Measurements from ENCODE around the gene MTMR12. TPM values are rescaled to one million over a fixed set of nuclear protein-coding genes. Genes with fewer than 3 reads are reported as not detected.

MTMR12 gene
- total and polyA plus RNA-seq, 2 experiments from 2014 or later: 18.3 to 51.6 TPM

DNA sequence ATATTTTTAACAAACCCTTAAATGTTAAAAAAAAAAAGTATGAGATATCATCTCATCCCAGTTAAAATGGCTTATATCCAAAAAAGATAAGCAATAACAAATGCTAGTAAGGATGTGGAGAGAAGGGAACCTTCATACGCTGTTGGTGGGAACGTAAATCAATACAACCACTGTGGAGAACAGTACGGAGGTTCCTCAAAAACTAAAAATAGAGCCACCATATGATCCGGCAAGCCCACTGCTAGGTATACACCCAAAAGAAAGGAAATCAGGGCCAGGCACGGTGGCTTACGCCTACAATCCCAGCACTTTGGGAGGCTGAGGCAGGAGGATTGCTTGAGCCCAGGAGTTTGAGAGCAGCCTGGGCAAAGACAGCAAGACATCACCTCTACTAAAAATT is 3.0 kb downstream of the MTMR12 start (continued):
- TF ChIP-seq CTCF (conservative IDR thresholded peaks at IDR 0.05; ENCODE audit: low read depth in 2 of 2) (no peak), ZNF331 (CRISPR knock-in tag; IDR thresholded peaks at IDR 0.05; ENCODE audit: low read depth) (no peak), REST (IDR thresholded peaks at IDR 0.05; ENCODE audit: unreplicated experiment) (no peak)
- TF ChIP-seq, protein P1, sequence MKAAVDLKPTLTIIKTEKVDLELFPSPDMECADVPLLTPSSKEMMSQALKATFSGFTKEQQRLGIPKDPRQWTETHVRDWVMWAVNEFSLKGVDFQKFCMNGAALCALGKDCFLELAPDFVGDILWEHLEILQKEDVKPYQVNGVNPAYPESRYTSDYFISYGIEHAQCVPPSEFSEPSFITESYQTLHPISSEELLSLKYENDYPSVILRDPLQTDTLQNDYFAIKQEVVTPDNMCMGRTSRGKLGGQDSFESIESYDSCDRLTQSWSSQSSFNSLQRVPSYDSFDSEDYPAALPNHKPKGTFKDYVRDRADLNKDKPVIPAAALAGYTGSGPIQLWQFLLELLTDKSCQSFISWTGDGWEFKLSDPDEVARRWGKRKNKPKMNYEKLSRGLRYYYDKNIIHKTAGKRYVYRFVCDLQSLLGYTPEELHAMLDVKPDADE (IDR thresholded peaks at IDR 0.05): no peak

DNA sequence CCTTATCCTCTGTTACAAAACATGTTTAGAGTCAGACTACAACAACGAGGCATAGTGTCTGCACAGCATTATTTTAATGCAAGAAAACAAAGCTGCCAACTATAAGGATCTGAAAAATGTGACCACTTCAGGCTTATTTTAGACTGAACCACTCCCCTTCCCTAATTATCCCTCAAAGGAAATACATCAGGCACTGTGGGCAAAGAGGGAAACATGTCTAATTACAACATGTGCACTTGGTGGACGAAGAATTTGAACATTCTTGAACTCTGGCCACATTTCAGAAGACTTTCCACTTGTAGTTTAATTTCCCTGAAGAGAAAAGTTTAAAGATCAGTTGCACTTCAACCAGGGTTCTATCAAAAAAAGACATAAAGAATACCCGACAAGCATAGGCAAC is 3.8 kb downstream of the MTMR12 start:
- peaks cover 15% of the 10 kb centered on the region for H3K36me3 Mint-ChIP-seq (ENCODE audit: low read depth)
- H3K27ac Mint-ChIP-seq: no peak overlapping the region
- Histone ChIP-seq H2AFZ (no peak overlapping the region), H3K36me3 (ENCODE audit: insufficient read depth) (no peaks in the 10 kb centered on the region), H4K20me1 (replicated peaks; ENCODE audit: insufficient read depth) (peaks cover 38% of the 10 kb centered on the region), H3K4me2 (no peak overlapping the region), H3K4me3 (no peak overlapping the region), H3K27me3 (ENCODE audit: insufficient read depth) (no peaks in the 10 kb centered on the region), H3K4me1 (ENCODE audit: insufficient read depth) (peaks cover 12% of the 10 kb centered on the region), H3K9me2 (ENCODE audit: insufficient read depth) (no peaks in the 10 kb centered on the region), H3F3A (replicated peaks; ENCODE audit: low read depth) (peaks cover 4% of the 10 kb centered on the region; the same call in 1 of the 2 replicates), H3K79me2 (replicated peaks; ENCODE audit: insufficient read depth) (peaks cover 85% of the 10 kb centered on the region), H3K27ac (ENCODE audit: low read depth) (no peak overlapping the region)
- H3K4me1 Mint-ChIP-seq: peaks cover 38% of the 10 kb centered on the region
- H3K4me3 Mint-ChIP-seq: no peak overlapping the region
- ATAC-seq (no peak), DNase-seq (ENCODE audit: low spot score) (no peak)
- no peaks in the 10 kb centered on the region for H3K9me3 Mint-ChIP-seq
- TF ChIP-seq NANOG (IDR thresholded peaks at IDR 0.05; ENCODE audit: borderline replicate concordance): no peak
- peaks cover 6% of the 10 kb centered on the region for H3K27me3 Mint-ChIP-seq (ENCODE audit: insufficient read depth, low read depth, poor library complexity)

- Histone ChIP-seq H3K79me2 (replicated peaks; ENCODE audit: insufficient read depth) (peaks cover 92% of the 10 kb centered on the region), H3F3A (replicated peaks; ENCODE audit: low read depth) (peaks cover 4% of the 10 kb centered on the region; the same call in 1 of the 2 replicates), H2AFZ (no peak overlapping the region), H4K20me1 (replicated peaks; ENCODE audit: insufficient read depth) (peaks cover 38% of the 10 kb centered on the region), H3K27ac (ENCODE audit: low read depth) (no peak overlapping the region; the same call in 1 of the 2 replicates), H3K27me3 (ENCODE audit: insufficient read depth) (no peaks in the 10 kb centered on the region), H3K4me1 (ENCODE audit: insufficient read depth) (peaks cover 22% of the 10 kb centered on the region), H3K4me3 (no peak overlapping the region), H3K36me3 (ENCODE audit: insufficient read depth) (no peaks in the 10 kb centered on the region), H3K4me2 (no peak overlapping the region), H3K9me2 (ENCODE audit: insufficient read depth) (no peaks in the 10 kb centered on the region)
- no peaks in the 10 kb centered on the region for H3K9me3 Mint-ChIP-seq
- H3K36me3 Mint-ChIP-seq (ENCODE audit: low read depth): peaks cover 15% of the 10 kb centered on the region
- no peak overlapping the region for H3K27ac Mint-ChIP-seq
- no peak for ATAC-seq
- peaks cover 1% of the 10 kb centered on the region for H3K27me3 Mint-ChIP-seq (ENCODE audit: insufficient read depth, low read depth, poor library complexity)
- no peak overlapping the region for H3K4me3 Mint-ChIP-seq
- DNase-seq (ENCODE audit: low spot score): no peak
- peaks cover 49% of the 10 kb centered on the region for H3K4me1 Mint-ChIP-seq
- TF ChIP-seq ZNF331 (CRISPR knock-in tag; IDR thresholded peaks at IDR 0.05; ENCODE audit: low read depth) (no peak), EZH2 (IDR thresholded peaks at IDR 0.05; ENCODE audit: low read depth, unreplicated experiment) (no peak), ZNF114 (CRISPR knock-in tag; IDR thresholded peaks at IDR 0.05) (no peak), CREB1 (CRISPR knock-in tag; IDR thresholded peaks at IDR 0.05; ENCODE audit: low read depth) (no peak), CTCF (conservative IDR thresholded peaks at IDR 0.05; ENCODE audit: low read depth in 2 of 2) (no peak), POLR2AphosphoS5 (IDR thresholded peaks at IDR 0.05; ENCODE audit: low read depth) (no peak), EZH2phosphoT487 (IDR thresholded peaks at IDR 0.05; ENCODE audit: unreplicated experiment) (no peak), STAT1 (IDR thresholded peaks at IDR 0.05; ENCODE audit: unreplicated experiment) (no peak)
- TF ChIP-seq, protein P1 (IDR thresholded peaks at IDR 0.05): no peak
Measured at GRCh38 chr5:32307769-32308194, 5.0 kb downstream of the MTMR12 start.

Measured in GM23338 (cell line).